GM18861 (cell line): ENCODE measurements around the gene COL26A1.
"Not testable (repeated sequence)": the region's sequence is repeated elsewhere in the genome, so short reads cannot be mapped to it uniquely, and the experiment has no call there.

ENCODE experiments used
- ATAC-seq: cut with Tn5 transposase; IDR thresholded peaks from one replicate; pipeline ENCODE4 v1.9.1; 2021; ENCODE audit not compliant: unreplicated experiment

The COL26A1 gene

GRCh38 chr7:101589976-101590662 lies 227.4 kb downstream of the COL26A1 start:
- no peak for ATAC-seq

GRCh38 chr7:101590663-101591435 lies 228.2 kb downstream of the COL26A1 start:
- no peak for ATAC-seq

- ATAC-seq, result no peak
Measured at GRCh38 chr7:101591504-101591903, 228.8 kb downstream of the COL26A1 start.

- ATAC-seq, result no peak
Measured at GRCh38 chr7:101593556-101593955, 230.9 kb downstream of the COL26A1 start.

- no peak for ATAC-seq
Measured at GRCh38 chr7:101594790-101595189, 232.1 kb downstream of the COL26A1 start.

- ATAC-seq, result no peak
Measured at GRCh38 chr7:101595246-101595645, 232.6 kb downstream of the COL26A1 start.

- ATAC-seq, result no peak
Measured at GRCh38 chr7:101595766-101596537, 233.3 kb downstream of the COL26A1 start.

- ATAC-seq, result no peak
Measured at GRCh38 chr7:101596898-101597297, 234.2 kb downstream of the COL26A1 start.

GRCh38 chr7:101597941-101598340 lies 235.3 kb downstream of the COL26A1 start:
- no peak for ATAC-seq

- no peak for ATAC-seq
Measured at GRCh38 chr7:101598422-101598985, 235.8 kb downstream of the COL26A1 start.

GRCh38 chr7:101598986-101599771 lies 236.5 kb downstream of the COL26A1 start:
- ATAC-seq, result no peak

- ATAC-seq, result no peak
Measured at GRCh38 chr7:101599787-101600186, 237.1 kb downstream of the COL26A1 start.

GRCh38 chr7:101602082-101602481 lies 239.4 kb downstream of the COL26A1 start:
- no peak for ATAC-seq

GRCh38 chr7:101602484-101603241 lies 240.0 kb downstream of the COL26A1 start:
- no peak for ATAC-seq

- ATAC-seq, result no peak
Measured at GRCh38 chr7:101604331-101604933, 241.8 kb downstream of the COL26A1 start.

- ATAC-seq, result not testable (repeated sequence)
Measured at GRCh38 chr7:101604934-101605332, 242.3 kb downstream of the COL26A1 start.

GRCh38 chr7:101605611-101606497 lies 243.2 kb downstream of the COL26A1 start:
- no peak for ATAC-seq

- no peak for ATAC-seq
Measured at GRCh38 chr7:101606498-101606923, 243.8 kb downstream of the COL26A1 start.
